Daoy (cell line): Measurements from ENCODE around the gene TMC8. TPM values are rescaled to one million over a fixed set of nuclear protein-coding genes. Genes with fewer than 3 reads are reported as not detected.
"Not testable (repeated sequence)": the region's sequence is repeated elsewhere in the genome, so short reads cannot be mapped to it uniquely, and the experiment has no call there.

ENCODE experiments used
- DNase-seq: peaks from one replicate; pipeline ENCODE4 v3.0.0-alpha.2; 2015; ENCODE audit warnings: low read depth
- total RNA-seq: library from RNA; depleted of rRNA; stranded (reverse); fragments of >200 nt; shearing (Covaris generic); gene quantifications from 2 replicates; pipeline ENCODE4 v1.2.3, GENCODE V29; 2014

TMC8 gene
- total RNA-seq, 1 experiment from 2014 or later: not detected

GRCh38 chr17:78109489-78109761 is 21.1 kb upstream of the TMC8 start:
- no peak for DNase-seq

- peak; percentile 15 for DNase-seq
Measured at GRCh38 chr17:78110363-78111015, 20.1 kb upstream of the TMC8 start.

- DNase-seq: no peak
Measured at GRCh38 chr17:78111016-78111726, 19.4 kb upstream of the TMC8 start.

- DNase-seq: peak; percentile 5
Measured at GRCh38 chr17:78111727-78112517, 18.6 kb upstream of the TMC8 start.

GRCh38 chr17:78112518-78113471 is 17.8 kb upstream of the TMC8 start:
- peak; percentile 77 for DNase-seq

- DNase-seq: no peak
Measured at GRCh38 chr17:78113804-78114785, 16.5 kb upstream of the TMC8 start.

GRCh38 chr17:78114831-78115723 is 15.5 kb upstream of the TMC8 start:
- no peak for DNase-seq

GRCh38 chr17:78115803-78116202 is 14.8 kb upstream of the TMC8 start:
- not testable (repeated sequence) for DNase-seq

- DNase-seq: no peak
Measured at GRCh38 chr17:78116411-78116810, 14.2 kb upstream of the TMC8 start.

GRCh38 chr17:78117027-78117981 is 13.3 kb upstream of the TMC8 start:
- peak; percentile 58 for DNase-seq

GRCh38 chr17:78118801-78119241 is 11.8 kb upstream of the TMC8 start:
- no peak for DNase-seq

GRCh38 chr17:78120537-78120936 is 10.0 kb upstream of the TMC8 start:
- DNase-seq: no peak

- DNase-seq: no peak
Measured at GRCh38 chr17:78120971-78121800, 9.4 kb upstream of the TMC8 start.

- no peak for DNase-seq
Measured at GRCh38 chr17:78121801-78122215, 8.8 kb upstream of the TMC8 start.

GRCh38 chr17:78122216-78122930 is 8.2 kb upstream of the TMC8 start:
- no peak for DNase-seq

- no peak for DNase-seq
Measured at GRCh38 chr17:78122931-78123249, 7.7 kb upstream of the TMC8 start.
